ENCODE data around the gene UGGT1. TPM values are rescaled to one million over a fixed set of nuclear protein-coding genes. Genes with fewer than 3 reads are reported as not detected.

Gene UGGT1
- total RNA-seq, 6 experiments from 2014 or later = 31.4 to 96.5 (median 41.4) TPM

DNA sequence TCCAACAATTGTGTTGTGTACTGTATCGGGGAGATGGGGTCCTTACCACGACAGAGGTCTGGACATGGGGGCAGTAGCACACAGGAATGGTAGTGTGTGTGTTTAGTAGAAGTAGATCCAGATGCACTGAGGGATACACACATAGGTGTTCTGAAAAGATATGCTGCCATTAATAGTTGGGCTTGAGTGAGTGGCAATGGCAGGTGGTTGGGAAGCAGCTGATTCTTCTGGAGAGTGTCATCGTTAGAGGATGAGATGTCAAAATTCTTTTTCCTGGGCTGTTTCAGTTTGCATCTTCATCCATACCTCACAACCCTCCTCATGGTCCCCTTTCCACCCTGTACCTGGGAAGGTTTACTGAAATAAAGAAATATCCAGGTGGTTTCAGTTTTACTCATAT lies 66.6 kb downstream of the UGGT1 start:
- no peaks in the 10 kb centered on the region for H3K27me3 ChIP-seq
- DNase-seq (no peak), ATAC-seq (no peak)
- WGBS (ENCODE audit: insufficient coverage, low coverage, low lambda C conversion rate, missing lambda C conversion rate) = 91% methylated on average over 3 of the region's 3 CpGs
- no peak overlapping the region for H3K4me3 ChIP-seq
- TF ChIP-seq POLR2A (IDR thresholded peaks at IDR 0.05) (no peak), CTCF (IDR thresholded peaks at IDR 0.05) (no peak)
- H3K4me1 ChIP-seq = peaks cover 0 to 6% (median 0%) of the 10 kb centered on the region in 4 donors
- H3K27ac ChIP-seq = no peak overlapping the region
- peaks cover 0 to 42% (median 3%) of the 10 kb centered on the region in 4 donors for H3K36me3 ChIP-seq
- H3K9me3 ChIP-seq = no peaks in the 10 kb centered on the region
- intact Hi-C loops (cut with DNase I) = no loop called here

DNA sequence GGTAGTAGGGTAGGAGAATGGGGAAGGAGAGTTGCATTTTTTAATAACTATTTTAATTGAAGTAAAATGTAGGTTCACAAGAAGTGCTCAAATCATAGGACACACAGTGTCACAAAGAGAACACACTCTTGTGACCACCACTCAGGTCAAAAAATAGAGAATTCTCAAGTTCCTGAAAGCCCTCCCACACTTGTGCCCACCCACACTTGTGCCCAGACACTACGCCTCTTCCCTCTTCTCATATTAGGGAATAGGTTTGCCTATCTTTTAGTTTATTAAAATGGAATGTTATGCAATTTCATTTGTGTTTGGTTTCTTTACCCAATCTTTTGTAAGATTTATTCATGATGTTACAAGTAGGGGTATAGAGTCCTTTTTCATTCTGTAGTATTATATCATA lies 67.2 kb downstream of the UGGT1 start:
- DNase-seq (no peak), ATAC-seq (no peak)
- Histone ChIP-seq H3K36me3 (peaks cover 0 to 38% (median 3%) of the 10 kb centered on the region in 4 donors), H3K27ac (no peak overlapping the region), H3K27me3 (no peaks in the 10 kb centered on the region), H3K4me1 (peaks cover 0 to 6% (median 0%) of the 10 kb centered on the region in 4 donors), H3K9me3 (no peaks in the 10 kb centered on the region), H3K4me3 (no peak overlapping the region)
- intact Hi-C loops (cut with DNase I) = no loop called here
- WGBS (ENCODE audit: insufficient coverage, low coverage, low lambda C conversion rate, missing lambda C conversion rate) = 86% methylated on average over 1 of the region's 1 CpG
- TF ChIP-seq POLR2A (IDR thresholded peaks at IDR 0.05) (no peak), CTCF (IDR thresholded peaks at IDR 0.05) (no peak)

- Histone ChIP-seq H3K9me3 (no peaks in the 10 kb centered on the region), H3K36me3 (peaks cover 0 to 35% (median 2%) of the 10 kb centered on the region in 4 donors), H3K4me3 (no peak overlapping the region), H3K4me1 (peaks cover 0 to 6% (median 0%) of the 10 kb centered on the region in 4 donors), H3K27ac (no peak overlapping the region), H3K27me3 (no peaks in the 10 kb centered on the region)
- 76% methylated on average over 7 of the region's 7 CpGs for WGBS (ENCODE audit: insufficient coverage, low coverage, low lambda C conversion rate, missing lambda C conversion rate)
- TF ChIP-seq CTCF (IDR thresholded peaks at IDR 0.05) (no peak), POLR2A (IDR thresholded peaks at IDR 0.05) (no peak)
- no peak for DNase-seq
- intact Hi-C loops (cut with DNase I) = no loop called here
- peak; percentile 36 to 44 (median 40) for ATAC-seq
These were observed 68.4 kb downstream of the UGGT1 start for GRCh38 chr2:128159437-128159836.

- intact Hi-C loops (cut with DNase I) = no loop called here
- H3K9me3 ChIP-seq = no peaks in the 10 kb centered on the region
- H3K27ac ChIP-seq = no peak overlapping the region
- ATAC-seq = no peak
- H3K4me3 ChIP-seq = no peak overlapping the region
- peaks cover 0 to 6% (median 0%) of the 10 kb centered on the region in 4 donors for H3K4me1 ChIP-seq
- TF ChIP-seq POLR2A (IDR thresholded peaks at IDR 0.05) (no peak), CTCF (IDR thresholded peaks at IDR 0.05) (no peak)
- no peaks in the 10 kb centered on the region for H3K27me3 ChIP-seq
- DNase-seq = no peak
- 84% methylated on average over 9 of the region's 9 CpGs for WGBS (ENCODE audit: insufficient coverage, low coverage, low lambda C conversion rate, missing lambda C conversion rate)
- peaks cover 0 to 41% (median 10%) of the 10 kb centered on the region in 4 donors for H3K36me3 ChIP-seq
These were observed 69.7 kb downstream of the UGGT1 start for GRCh38 chr2:128160616-128161275.
